K562 (cell line): ENCODE measurements around the gene KARS1. TPM values are rescaled to one million over a fixed set of nuclear protein-coding genes. Genes with fewer than 3 reads are reported as not detected.
A peak's percentile ranks its signal among the peaks of the same experiment; 100 is the strongest.

ENCODE experiments used
- CHD2 ChIP-seq: IDR thresholded peaks from 2 replicates; pipeline ENCODE4 v1.6.1; 2011; ENCODE audit warnings: low read depth, low read length
- ERF ChIP-seq: fragments of 450-650 bp; formaldehyde crosslinking; IDR thresholded peaks from 2 replicates; pipeline ENCODE4 v1.4.0; 2020; ENCODE audit warnings: mild to moderate bottlenecking, mixed read lengths
- RB1 ChIP-seq: fragments of 450-650 bp; IDR thresholded peaks from 2 replicates; pipeline ENCODE4 v1.6.1; 2017; ENCODE audit warnings: low read depth, mild to moderate bottlenecking
- RBBP5 ChIP-seq: fragments of 200-600 bp; sonication (generic); IDR thresholded peaks from 2 replicates; pipeline ENCODE4 v1.6.1; 2012; ENCODE audit warnings: borderline replicate concordance, mild to moderate bottlenecking, low read length, control low read depth, inconsistent platforms; ENCODE audit not compliant: insufficient read depth, poor library complexity, severe bottlenecking
- SIN3B ChIP-seq: fragments of 450-650 bp; IDR thresholded peaks from 2 replicates; pipeline ENCODE4 v1.6.1; 2017; ENCODE audit warnings: low read depth, mild to moderate bottlenecking, moderate library complexity
- SIRT6 ChIP-seq: IDR thresholded peaks from one replicate; pipeline ENCODE4 v1.6.1; 2012; ENCODE audit warnings: low read depth, mild to moderate bottlenecking, control low read depth, inconsistent platforms, low read length, moderate library complexity
- TRIM28 ChIP-seq: fragments of 450-650 bp; IDR thresholded peaks from 2 replicates; pipeline ENCODE4 v1.6.1; 2017
- TSC22D4 ChIP-seq: fragments of 450-650 bp; IDR thresholded peaks from 2 replicates; pipeline ENCODE4 v1.6.1; 2016; ENCODE audit warnings: missing genetic modification characterization, missing biosample characterization, control low read depth
- ZKSCAN1 ChIP-seq: fragments of 150-350 bp; IDR thresholded peaks from 2 replicates; pipeline ENCODE4 v1.6.1; 2016; ENCODE audit warnings: low read depth, low read length
- ZNF124 ChIP-seq: sonication (generic); formaldehyde crosslinking; IDR thresholded peaks from 2 replicates; pipeline ENCODE4 v1.8.1; 2022; ENCODE audit warnings: missing genetic modification reagents
- ZNF431 ChIP-seq: sonication (generic); formaldehyde crosslinking; IDR thresholded peaks from 2 replicates; pipeline ENCODE4 v1.8.0; 2022; ENCODE audit warnings: mild to moderate bottlenecking, missing genetic modification reagents
- ZNF75A ChIP-seq: fragments of 450-650 bp; formaldehyde crosslinking; IDR thresholded peaks from 2 replicates; pipeline ENCODE4 v1.4.0; 2020; ENCODE audit warnings: mild to moderate bottlenecking
- polyA plus RNA-seq, 8 experiments: library from polyadenylated mRNA; depleted of rRNA in 4 of 8; stranded (reverse) in 5 of 8; unstranded in 3 of 8; fragments of >200 nt; fragmentation: Nextera tagmentation in 2 of 8; fragmentation: Illumina TruSeq in 1 of 8; extraction: Ambion mirVana in 2 of 8; extraction: Trizol in 1 of 8; gene quantifications; 2 replicates each; pipeline versions ENCODE4 v1.2.1 to v1.2.3, GENCODE V29; 2011 to 2014; ENCODE audit warnings: inconsistent platforms in 1 of 8, missing spikeins in 1 of 8
- total RNA-seq, 7 experiments: library from RNA; depleted of rRNA in 6 of 7; stranded (reverse); fragments of >200 nt in 6 of 7; fragmentation: Illumina TruSeq in 2 of 7; extraction: Trizol in 2 of 7; gene quantifications; 2 replicates each; pipeline versions ENCODE4 v1.2.1 to v1.2.3, GENCODE V29; 2011 to 2021; ENCODE audit warnings: low replicate concordance in 1 of 7
- TF ChIP-seq, protein P1 (sequence below): IDR thresholded peaks from 3 replicates; pipeline ENCODE4 v1.6.1; 2011; ENCODE audit warnings: borderline replicate concordance, mild to moderate bottlenecking, moderate library complexity; ENCODE audit not compliant: insufficient read length; ENCODE audit errors: extremely low read depth
- TF ChIP-seq, protein P2 (sequence below), 2 experiments: fragments of 450-650 bp; IDR thresholded peaks; 2 replicates each; pipeline ENCODE4 v1.6.1; 2016; ENCODE audit warnings: mild to moderate bottlenecking in 2 of 2, borderline replicate concordance in 1 of 2, low read depth in 1 of 2, moderate library complexity in 1 of 2
- TF ChIP-seq, protein P3 (sequence below): fragments of 450-650 bp; conservative IDR thresholded peaks from 2 replicates; pipeline ENCODE4 v1.6.1; 2016; ENCODE audit warnings: missing genetic modification characterization, low read depth, mild to moderate bottlenecking, missing compliant biosample characterization, moderate library complexity

Gene KARS1
- total and polyA plus RNA-seq, 9 of the 15 experiments (the other 6 are each of a cell fraction or from before 2014, with no cell fraction given) = 223 to 386 (median 304) TPM

DNA sequence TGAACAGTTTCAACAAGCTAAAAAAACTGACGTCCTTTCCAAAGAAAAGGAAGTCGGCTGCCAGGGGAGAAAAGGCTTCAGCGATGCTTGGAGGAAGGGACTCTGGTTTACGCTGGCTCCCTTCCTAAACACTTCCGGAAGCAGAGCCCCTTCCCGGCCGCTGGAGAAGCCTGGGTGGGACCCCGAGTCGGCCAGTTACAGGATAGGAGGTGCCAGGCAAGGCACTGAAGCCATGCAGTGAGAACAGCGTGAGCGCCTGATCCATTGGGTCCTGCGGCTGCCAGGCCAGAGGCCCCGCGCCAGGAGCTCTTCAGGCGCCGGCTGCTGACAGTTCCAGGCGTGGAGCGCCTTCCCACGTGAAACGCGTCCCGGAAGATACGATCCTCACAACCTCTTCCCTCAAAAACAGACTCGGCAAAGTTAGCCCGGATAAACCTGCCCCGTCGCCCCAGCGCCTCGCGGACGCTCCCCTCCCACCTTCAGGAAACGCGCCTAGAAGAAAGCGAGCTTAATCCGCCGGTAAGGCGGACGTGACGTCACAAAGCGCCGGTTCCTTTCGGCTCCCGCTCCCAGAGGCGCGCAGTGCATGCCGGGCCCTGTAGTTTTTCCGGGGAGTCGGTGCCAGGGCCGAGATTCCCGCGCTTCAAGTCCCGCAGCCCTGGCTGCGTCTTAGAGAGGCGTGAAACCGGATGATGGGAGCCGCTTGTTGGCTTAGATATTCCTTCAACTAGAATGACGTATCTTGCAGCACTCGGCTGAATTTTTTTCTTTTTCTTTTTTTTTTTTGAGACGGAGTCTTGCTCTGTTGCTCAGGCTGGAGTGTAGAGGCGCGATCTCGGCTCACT, 24.5 kb downstream of the KARS1 start, which contains the start of gene ADAT1 (continued):
- TF ChIP-seq ZNF75A (CRISPR knock-in tag) (no peak), CHD2 (peak; percentile 98), SIRT6 (no peak), ZNF124 (CRISPR knock-in tag) (no peak), TSC22D4 (tag) (no peak), ERF (CRISPR knock-in tag) (0 out of 2 replicates have a peak, but pooled peaks have one; percentile 15), ZNF431 (CRISPR knock-in tag) (no peak), RB1 (peak; percentile 94), TRIM28 (no peak), ZKSCAN1 (no peak), SIN3B (peak; percentile 24; the same call in 1 of the 2 replicates), RBBP5 (peak; percentile 85)
- TF ChIP-seq, protein P1, sequence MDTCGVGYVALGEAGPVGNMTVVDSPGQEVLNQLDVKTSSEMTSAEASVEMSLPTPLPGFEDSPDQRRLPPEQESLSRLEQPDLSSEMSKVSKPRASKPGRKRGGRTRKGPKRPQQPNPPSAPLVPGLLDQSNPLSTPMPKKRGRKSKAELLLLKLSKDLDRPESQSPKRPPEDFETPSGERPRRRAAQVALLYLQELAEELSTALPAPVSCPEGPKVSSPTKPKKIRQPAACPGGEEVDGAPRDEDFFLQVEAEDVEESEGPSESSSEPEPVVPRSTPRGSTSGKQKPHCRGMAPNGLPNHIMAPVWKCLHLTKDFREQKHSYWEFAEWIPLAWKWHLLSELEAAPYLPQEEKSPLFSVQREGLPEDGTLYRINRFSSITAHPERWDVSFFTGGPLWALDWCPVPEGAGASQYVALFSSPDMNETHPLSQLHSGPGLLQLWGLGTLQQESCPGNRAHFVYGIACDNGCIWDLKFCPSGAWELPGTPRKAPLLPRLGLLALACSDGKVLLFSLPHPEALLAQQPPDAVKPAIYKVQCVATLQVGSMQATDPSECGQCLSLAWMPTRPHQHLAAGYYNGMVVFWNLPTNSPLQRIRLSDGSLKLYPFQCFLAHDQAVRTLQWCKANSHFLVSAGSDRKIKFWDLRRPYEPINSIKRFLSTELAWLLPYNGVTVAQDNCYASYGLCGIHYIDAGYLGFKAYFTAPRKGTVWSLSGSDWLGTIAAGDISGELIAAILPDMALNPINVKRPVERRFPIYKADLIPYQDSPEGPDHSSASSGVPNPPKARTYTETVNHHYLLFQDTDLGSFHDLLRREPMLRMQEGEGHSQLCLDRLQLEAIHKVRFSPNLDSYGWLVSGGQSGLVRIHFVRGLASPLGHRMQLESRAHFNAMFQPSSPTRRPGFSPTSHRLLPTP = no peak
- TF ChIP-seq, protein P2, sequence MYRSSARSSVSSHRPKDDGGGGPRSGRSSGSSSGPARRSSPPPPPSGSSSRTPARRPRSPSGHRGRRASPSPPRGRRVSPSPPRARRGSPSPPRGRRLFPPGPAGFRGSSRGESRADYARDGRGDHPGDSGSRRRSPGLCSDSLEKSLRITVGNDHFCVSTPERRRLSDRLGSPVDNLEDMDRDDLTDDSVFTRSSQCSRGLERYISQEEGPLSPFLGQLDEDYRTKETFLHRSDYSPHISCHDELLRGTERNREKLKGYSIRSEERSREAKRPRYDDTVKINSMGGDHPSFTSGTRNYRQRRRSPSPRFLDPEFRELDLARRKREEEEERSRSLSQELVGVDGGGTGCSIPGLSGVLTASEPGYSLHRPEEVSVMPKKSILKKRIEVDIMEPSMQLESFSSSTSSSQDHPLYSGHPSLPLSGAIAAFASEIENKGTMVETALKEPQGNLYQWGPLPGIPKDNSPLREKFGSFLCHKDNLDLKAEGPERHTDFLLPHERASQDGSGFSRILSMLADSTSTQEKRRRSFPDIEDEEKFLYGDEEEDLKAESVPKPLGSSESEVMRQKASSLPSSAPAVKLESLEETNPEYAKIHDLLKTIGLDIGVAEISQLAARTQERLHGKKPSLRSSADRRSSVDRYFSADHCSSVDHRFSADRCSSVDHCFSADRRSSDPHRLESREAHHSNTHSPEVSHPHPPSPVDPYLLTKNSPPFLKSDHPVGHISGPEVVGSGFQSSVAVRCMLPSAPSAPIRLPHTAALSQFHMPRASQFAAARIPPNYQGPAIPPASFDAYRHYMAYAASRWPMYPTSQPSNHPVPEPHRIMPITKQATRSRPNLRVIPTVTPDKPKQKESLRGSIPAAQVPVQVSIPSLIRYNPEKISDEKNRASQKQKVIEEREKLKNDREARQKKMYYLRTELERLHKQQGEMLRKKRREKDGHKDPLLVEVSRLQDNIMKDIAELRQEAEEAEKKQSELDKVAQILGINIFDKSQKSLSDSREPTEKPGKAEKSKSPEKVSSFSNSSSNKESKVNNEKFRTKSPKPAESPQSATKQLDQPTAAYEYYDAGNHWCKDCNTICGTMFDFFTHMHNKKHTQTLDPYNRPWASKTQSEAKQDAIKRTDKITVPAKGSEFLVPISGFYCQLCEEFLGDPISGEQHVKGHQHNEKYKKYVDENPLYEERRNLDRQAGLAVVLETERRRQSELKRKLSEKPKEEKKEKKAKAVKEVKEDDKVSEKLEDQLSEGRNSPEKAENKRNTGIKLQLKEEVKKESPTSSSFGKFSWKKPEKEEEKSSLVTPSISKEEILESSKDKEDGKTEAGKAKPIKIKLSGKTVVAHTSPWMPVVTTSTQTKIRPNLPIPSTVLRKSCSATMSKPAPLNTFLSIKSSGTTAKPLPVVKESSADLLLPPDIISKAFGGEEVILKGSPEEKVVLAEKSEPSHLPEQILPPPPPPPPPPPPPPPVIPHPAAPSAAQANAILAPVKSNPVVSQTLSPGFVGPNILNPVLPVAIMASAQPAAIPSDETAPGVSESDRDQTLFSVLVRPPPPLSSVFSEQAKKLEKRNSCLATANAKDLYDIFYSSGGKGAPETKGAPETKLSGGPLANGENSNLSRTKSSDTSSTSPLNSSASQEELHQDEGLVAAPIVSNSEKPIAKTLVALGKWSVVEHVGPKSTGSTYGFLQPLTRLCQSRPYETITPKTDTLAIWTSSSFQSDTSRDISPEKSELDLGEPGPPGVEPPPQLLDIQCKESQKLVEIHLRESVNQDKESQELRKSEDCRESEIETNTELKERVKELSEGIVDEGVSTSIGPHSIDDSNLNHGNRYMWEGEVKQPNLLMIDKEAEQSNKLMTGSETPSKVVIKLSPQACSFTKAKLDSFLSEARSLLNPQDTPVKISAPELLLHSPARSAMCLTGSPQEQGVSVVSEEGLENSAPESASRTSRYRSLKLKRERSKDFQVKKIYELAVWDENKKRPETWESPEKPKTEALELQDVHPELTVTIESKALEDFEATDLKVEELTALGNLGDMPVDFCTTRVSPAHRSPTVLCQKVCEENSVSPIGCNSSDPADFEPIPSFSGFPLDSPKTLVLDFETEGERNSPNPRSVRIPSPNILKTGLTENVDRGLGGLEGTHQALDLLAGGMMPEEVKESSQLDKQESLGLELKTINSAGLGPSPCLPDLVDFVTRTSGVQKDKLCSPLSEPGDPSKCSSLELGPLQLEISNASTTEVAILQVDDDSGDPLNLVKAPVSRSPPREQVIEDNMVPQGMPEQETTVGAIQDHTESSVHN (IDR thresholded peaks at IDR 0.05; ENCODE audit: borderline replicate concordance in 1 of 2, low read depth in 1 of 2) = no peak
- TF ChIP-seq, protein P3, sequence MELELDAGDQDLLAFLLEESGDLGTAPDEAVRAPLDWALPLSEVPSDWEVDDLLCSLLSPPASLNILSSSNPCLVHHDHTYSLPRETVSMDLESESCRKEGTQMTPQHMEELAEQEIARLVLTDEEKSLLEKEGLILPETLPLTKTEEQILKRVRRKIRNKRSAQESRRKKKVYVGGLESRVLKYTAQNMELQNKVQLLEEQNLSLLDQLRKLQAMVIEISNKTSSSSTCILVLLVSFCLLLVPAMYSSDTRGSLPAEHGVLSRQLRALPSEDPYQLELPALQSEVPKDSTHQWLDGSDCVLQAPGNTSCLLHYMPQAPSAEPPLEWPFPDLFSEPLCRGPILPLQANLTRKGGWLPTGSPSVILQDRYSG (tag) = no peak
